ENCODE results near the gene KCNQ1OT1.

Gene KCNQ1OT1

DNA sequence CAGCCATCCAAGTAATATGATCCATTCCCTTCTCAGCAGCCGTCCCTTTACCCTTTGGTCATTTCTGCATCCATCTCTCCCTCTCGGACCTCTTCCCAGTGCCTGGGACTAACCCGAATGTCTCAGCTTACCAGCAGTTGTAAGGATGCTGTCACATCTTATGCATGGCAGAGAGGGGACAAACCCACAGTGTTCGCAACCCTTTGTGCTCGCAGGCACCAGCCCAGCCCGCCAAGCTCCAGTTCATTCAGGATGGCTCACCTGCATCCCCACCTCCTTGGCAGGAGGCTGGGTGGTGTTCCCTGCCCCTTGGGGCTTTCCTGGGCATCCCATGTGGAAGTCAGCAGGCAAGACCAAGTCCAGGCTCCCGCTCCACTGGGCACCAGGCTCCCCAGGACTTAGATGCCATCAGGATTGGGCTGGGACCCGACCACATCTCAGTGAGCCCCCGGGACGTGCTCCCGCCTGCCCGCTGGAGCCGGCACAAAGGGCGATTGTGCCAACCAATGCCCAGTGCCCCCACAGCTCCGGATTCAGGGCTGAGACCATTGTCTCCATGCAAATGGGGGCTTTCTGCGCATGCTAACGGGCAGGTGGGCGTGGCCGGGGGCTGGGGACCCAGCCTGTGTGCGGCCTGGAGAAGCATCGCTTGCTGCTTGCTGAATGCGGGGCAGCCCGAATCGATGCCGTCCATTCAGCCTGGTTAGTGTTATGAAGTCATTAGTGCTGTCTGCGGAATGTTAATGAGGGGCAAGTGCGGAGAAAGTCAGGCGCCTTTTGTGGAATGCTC lies 108.6 kb downstream of the KCNQ1OT1 start:
- no peak for DNase-seq

DNA sequence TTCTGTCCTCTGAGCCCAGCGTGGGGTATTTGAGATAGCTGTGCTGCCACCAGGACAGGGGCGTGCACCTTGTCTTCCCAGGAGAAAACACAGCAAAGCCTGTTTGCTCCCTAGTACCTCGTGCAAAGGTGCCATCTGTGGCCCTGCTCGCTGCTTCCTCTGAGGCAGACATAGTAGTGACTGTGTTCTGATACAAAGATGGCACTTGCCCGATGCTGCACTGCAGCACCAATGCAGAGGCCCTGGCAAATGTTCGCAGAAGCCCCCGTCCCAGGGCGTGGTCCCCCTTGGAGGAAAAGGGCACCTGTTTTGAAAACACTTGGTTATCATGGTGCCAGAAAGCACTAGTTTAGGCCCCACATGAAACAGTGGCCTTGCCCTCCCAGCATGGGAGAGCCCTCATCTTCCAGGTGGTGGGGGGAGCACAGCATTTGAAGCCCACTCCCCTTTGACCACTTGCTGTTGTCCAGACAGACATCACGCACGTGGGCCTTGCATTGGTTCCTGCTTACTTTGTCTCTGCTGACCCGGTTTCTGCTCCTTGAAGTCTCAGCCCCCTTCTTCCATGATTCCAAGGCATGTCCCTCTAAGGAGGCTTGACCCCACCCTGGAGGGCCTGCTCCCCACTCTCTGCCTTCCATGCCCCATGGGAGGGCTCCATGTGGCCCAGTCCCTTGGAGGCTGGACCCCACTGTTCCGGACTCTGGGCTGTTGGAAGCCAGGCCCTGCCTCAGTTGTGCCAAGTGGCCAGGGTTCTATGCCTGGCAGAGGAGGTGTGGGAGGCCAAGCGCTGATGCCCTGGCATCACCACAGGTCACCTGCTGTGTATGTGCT lies 109.4 kb downstream of the KCNQ1OT1 start:
- no peak for DNase-seq

DNA sequence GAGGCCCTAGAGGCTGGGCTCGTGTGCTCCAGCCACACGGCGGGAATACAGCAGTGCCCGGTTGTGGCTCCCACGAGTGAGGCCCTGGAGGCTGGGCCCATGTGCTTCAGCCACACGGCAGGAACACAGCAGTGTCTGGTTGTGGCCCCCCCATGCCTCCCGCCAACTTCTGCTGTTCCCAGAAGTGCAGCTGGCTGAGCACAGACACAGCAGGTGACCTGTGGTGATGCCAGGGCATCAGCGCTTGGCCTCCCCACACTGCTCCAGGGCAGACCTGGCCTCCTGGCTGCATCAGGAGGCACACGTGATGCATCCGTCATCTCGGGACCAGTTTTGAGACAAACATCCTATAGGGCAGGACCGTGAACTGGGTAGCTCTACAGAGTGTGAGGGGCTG lies 110.3 kb downstream of the KCNQ1OT1 start:
- DNase-seq, result no peak

DNA sequence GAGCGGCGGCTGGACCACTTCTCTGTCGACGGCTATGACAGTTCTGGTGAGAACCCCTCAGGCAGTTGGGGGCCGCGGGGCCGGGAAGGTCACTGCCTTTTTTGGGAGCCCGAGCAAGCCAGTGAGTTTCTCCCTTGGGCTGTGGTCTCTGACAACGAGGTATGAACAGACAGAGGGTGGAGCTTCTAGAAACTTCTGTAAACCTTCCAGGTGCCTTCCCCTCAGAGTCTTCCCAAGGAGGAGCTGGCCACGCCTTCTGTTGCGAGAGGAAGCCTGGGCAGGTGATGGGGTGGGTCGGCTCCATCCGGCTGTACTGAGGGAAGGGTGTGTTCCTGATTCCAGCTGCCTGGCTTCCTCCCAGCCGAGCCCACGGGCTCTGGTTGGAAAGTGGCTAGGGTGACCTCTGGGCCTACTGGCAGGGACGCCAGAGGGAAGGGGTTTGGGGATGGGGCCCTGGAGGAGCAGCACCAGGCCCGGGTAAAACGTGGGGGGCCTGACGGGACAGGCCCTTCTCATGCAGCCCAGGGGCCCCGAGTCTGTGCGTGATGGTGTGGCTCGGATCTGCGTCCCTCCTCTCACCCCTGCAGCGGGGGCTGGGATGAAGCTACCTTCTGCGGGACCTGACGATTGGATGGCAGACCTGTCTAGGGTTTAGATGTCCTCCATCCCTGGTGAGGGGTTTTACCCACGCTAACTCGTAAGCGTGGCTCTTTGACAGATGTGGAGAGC lies 110.8 kb downstream of the KCNQ1OT1 start:
- DNase-seq, result no peak

DNA sequence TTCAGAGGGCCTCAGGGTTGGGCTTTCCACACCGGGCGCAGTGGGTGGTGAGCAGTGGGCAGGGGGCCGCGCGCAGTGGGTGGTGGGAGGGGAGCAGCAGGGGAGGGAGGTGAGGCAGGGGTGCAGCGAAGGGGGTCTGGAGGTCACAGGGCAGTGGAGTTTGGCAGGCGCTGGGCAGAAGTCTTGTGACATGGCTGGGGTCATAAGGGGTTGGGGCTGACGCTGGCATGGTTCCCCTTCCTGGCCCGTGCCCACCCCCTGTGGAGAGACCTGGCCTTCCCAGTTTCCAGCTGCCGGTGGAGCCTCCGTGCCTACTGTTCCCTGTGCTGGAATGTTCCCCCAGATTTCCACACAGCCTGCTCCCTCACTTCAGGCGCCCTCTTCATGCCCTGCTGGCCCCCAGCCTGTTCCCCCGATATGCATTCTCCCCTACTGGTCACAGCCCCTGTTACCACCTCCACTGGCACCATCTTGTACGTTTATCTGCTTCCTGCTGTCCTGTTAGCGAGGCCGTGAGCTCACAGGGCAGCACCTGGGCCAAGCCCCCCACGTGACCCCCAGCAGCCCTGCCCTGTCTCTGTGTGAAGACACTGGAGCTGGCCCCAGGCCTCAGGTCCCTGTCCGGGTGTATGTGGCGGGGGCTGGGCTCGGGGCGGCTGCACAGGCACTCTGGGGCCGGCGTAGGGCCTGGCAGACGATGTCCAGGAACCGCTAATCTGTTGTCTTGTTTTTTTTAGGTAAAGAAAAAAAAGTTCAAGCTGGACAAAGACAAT lies 111.6 kb downstream of the KCNQ1OT1 start:
- DNase-seq, result no peak

DNA sequence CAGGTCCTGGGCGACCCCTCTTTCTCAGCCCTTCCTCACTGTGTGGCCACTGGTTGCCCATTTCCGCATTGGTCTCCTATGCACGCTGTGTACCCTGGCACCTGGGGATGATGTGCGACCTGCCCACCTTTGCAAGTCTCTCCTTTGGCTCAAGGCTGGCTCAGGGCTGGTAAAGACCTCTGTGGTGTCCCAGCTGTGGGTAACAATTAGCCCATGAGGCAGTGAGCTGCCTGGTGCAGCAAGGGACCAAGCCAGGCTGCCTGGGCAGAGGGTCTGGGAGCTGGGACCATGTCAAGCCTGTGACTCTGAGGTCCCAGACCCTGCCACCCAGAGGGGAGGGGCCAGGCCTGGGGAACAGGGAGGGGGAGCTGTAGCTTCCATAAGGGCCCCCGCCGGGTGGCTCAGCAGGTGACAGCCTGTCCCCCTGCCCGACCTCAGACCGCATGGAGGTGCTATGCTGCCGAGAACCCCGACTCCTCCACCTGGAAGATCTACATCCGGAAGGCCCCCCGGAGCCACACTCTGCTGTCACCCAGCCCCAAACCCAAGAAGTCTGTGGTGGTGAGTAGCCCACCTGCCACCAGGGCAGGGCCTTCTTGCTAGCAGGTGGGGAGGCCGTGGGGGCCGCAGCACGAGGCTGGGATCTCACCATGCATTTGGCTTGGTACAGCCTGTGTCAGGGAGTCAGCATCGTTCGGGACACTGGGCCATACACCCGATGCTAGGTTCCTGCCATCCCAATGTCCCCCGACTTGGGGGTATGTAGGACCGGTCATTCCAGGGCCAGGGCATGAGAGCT lies 112.5 kb downstream of the KCNQ1OT1 start:
- DNase-seq, result no peak

DNA sequence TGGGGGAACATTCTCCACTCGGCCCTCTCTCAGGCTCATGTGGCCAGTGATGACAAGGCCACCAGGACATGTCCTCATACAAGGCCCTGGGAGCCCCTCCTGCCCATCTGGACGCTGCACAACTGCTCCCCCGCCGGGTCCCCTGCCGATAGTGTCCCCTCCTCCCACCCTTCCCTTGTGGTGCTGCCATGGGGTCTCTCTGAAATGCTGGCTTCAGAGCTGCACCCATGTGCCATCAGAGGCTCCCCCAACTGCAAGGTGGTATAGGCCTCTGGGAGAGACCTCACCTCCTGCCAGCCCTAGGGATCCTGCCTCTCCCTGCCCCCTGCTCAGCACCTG lies 113.0 kb downstream of the KCNQ1OT1 start:
- no peak for DNase-seq

DNA sequence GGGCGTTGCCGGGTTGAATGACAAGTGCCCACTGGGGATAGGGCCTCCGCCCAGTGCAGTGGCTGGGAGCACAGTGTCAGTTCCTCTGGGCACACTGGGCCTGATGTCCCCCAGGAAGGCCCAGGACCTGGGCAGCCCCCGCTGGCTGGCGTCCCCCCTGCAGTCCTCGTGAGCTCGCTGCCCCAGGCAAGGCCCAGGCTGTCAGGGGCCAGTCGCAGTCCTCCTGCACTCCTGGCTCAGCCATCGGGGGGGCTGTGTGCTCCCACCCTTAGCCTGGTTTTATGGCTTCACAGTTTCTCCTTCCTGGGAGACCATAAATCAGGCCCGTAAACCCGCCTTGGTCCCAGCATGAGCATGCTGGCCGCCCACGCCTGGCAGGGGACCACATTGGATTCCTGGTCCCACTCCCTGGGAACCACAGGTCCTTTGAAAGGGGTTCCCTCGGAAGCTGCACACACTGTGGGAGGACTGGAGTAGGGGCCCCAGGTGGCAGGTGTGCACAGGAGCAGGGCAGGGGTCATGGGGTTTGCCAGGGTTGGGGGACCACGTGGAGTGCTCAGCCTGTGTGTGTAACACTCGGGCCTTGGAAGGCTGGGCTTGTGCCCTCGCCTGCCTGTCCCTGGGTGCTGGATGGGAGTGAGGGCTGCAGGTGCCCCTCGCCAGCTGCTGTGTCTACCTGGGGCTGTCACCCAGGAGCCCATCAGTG lies 113.6 kb downstream of the KCNQ1OT1 start:
- no peak for DNase-seq

DNA sequence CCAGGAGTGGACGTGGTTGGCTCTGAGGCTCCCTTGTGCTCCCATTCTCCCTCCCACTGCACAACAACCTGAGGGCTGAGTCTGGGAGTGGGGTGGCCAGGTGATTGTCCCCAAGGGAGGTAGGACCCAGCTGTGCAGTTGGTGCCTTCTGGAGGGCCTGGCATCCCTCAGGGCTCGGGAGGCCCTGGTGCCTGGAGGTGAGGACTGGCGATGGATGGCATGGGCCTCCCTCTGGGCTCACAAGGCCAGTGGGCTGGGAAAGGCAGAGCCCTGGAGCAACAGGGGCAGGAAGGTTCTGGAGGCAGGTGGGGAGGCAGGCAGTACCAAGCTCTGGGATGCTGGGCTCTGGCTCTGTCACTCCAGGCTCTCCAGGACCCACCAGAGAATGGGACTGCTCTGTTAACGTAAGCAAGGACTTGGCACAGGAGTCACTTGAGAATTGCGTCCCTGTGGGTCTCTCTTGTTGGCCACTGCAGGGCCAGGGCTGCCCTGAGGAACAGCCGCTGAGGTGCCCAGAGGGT lies 114.2 kb downstream of the KCNQ1OT1 start:
- no peak for DNase-seq

DNA sequence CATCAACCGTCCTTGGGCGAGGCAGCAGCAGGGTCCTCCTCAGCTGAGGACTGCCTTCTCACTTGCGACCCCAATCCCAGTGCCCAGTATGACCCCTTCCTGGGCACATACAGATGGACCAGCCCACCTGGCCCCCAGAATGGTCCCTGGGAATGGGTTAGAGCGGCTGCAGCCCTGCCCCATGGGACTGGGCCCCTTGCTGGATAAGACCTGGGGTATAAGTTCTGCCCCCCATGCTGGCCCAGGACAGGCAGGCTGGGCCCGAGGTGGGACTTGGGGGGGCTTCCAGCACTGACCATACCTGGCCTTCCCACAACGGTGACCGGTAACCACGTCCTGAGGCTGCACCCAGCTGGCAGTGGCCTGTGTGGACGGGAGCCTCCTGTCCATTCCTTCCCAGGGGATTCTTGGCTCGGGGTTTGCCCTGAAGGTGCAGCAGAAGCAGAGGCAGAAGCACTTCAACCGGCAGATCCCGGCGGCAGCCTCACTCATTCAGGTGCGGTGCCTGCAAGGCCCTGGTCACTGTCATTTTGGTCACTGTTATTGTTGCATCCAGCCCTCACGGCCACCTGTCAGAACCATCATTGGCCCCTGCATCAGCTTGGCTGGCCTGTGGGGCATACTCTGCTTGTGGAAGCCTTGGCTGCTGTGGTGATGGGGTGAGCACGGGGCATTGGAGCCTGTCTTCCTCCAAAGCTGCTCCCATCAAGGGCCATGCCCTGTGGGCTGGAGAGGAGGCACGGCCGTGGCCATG lies 114.8 kb downstream of the KCNQ1OT1 start:
- no peak for DNase-seq

DNA sequence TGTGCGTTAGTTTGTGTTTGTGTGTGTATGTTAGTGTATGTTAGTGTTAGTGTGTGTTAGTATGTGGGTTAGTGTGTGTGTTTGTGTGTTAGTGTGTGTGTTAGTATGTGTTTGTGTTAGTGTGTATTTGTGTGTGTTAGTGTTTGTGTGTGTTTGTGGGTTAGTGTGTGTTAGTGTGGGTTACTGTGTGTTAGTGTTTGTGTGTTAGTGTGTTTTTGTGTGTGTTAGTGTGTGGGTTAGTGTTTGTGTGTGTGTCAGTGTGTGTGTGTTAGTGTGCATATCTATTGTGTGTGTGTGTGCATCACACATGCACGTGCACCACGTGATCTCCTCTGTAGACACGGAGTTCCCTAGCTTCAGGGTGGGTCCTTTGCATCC lies 115.4 kb downstream of the KCNQ1OT1 start:
- no peak for DNase-seq

DNA sequence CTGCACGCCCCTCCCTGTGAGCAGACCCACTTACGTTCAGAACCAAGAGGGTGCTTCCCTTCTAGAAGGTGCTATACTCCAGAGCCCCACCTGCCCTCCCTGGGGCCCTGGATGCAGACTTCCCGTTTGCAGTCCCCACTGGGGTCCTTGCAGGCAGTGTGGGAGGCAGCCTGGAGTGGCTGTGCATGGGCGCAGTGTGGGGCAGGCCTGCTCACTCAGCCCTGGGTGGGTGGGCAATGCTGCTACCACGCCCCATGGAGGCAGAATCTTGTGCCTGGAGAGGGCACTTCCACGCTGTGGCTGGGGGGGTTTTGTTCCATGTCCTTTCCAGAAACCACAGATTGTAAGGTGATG lies 116.2 kb downstream of the KCNQ1OT1 start:
- DNase-seq, result no peak

DNA sequence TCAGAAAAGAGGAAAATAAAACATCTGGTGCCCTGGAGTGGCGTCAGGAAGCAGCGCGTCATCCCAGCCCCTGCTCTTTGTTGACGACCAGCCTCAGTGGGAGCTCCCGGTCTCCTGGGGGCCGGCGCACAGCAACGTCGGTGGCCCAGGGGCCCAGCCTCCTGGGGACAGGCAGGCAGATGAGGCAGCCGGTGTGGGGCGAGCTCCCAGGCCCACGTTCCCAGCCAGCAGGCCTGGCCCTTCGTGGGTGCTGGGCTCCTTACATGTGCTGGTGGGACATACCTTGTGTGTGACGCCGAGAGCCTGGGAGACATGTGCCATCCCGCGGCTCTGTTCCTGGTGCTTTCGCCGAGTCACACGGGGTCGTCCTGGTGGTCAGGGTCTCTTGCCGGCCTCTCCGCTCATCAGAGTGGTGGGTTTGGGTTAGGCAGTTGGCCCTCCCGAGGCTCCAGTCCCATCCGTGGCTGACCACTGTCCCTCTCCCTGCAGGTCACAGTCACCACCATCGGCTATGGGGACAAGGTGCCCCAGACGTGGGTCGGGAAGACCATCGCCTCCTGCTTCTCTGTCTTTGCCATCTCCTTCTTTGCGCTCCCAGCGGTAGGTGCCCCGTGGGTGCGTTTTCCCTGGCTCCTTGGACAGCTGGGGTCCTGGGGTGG lies 116.7 kb downstream of the KCNQ1OT1 start:
- no peak for DNase-seq

DNA sequence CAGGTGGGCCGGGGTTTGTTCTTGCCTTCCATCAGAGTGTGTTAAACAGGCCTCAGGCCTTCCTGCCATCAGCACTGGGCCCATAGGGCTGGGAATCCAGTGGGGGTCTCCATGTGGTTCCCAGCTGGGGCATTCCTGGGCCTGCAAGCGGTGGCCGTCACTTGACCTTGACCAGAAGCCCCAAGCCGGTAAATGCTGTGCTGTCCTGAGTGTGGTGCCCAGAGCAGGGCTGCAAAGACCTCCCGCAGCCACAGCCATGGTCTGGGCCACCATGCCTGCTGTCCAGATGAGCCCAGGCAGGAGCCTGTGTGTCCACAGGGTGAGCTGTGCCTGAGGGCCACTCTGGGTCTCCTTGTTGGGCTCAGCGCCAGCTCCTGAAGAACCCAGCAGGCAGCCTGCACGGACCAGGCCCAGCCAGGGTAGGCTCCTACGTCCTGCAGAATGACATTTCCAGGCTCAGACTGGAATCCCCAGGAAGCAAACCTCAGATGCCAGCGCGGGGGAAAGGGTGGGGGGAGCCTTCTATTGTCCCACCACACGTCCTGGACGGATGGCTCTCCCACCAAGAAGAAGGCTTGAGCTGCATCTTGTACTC lies 117.3 kb downstream of the KCNQ1OT1 start:
- DNase-seq, result no peak

DNA sequence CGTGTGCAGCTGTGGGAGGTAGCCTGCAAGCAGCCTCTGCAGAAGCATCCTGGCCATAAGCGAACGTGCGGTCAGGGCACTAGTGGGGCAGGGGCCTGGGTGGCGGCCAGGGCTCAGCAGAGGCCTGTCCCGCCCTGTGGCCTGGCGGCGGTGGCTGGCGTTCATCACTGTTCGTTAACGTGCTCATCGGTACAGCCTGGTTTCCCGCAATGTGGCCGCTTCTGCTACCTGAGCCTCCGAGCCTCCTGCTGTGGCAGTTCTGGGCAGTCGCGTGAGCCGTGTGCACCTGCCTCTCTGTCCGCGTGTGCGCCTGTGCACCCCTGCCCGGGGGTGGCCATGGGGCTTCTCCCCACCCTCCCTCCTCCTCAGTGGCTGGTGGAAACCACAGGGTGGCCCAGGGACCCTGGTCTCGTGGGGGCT lies 117.9 kb downstream of the KCNQ1OT1 start:
- no peak for DNase-seq

DNA sequence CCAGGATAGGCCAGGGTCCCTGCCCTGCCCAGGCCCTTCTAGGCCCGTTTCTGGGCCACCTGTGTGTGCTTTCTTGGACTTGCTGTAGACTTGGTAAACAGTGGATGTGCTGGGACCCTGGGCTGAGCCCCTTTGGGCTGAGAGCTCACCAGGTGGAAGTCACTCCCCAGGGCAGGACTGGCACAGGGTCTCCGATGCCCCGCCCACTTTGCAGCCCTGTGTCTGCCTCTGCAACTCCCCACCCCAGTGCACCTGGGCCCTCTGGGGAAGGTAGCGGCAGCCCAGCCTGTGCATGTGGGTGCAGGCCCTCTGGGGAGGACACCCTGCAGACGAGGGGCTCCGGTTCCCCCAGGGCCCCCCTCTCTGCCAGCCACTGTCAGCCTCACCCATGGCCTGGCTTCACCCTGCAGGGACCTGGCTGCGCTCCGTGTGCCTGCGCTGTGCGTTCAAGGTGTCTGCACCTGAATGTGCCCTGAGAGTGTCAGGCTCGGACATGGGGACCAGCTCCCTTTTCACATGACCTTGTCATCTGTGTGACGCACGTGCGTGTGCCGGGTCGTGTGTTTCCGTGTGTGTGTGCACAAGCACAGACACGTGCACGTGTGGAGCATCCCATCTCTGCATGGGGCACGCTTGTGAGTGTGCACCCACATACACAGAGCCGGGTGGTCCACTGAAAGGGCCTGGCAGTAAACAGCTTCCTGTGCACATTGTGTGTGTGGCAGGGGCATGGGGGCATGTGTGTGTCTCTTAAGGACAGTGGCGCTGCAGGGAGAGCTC lies 118.5 kb downstream of the KCNQ1OT1 start:
- no peak for DNase-seq

DNA sequence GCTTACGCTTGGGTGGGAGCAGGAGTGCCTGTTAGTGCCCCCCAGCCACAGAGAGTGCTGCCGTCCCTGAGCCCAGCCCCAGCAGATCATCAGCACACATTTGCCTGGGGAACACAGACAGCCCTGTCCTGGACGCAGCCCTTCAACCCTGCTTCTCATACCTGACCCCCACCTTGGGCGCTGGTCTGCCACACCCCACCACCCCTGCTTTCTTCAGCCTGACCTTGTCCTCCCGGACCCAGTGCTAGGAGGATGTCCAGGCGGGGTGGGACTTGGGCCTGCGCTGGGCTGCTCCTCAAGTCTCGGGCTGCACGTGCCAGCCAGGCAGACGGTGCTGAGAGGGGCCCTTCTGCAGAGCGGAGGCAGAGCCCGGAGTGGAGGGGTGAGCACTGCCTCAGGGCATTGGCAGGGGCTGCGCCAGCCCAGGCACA lies 119.2 kb downstream of the KCNQ1OT1 start:
- DNase-seq, result no peak

DNA sequence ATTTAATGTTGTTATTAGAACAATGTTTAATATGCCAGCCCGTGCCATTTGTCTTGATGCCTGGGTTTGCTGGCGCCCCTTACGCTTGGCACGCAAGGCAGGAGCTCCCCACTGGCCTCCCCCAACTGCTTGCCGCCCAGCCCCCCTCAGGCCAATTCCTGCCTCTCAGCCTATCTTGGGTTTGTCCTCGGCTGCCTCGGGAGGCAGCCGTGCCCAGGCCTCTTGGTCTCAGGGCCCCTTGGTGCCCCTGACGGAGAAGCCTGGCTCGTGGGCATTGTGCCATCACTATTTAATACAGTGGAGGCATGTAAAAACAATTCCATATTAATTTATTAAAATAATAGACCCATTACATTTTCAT lies 119.8 kb downstream of the KCNQ1OT1 start:
- DNase-seq, result no peak

Data from NCI-H1105 (cell line).